GM12875 (cell line): ENCODE measurements around the gene GRM7.

Source experiments
- H3K4me3 ChIP-seq: one replicate; pipeline ENCODE4 v1.5.1; 2011; ENCODE audit warnings: low read depth, low read length, control low read depth
- TF ChIP-seq, protein P1 (sequence below): IDR thresholded peaks from 2 replicates; pipeline ENCODE4 v1.5.1; 2011; ENCODE audit warnings: low read depth, mild to moderate bottlenecking, control low read depth, inconsistent platforms, low read length, moderate library complexity, borderline replicate concordance; ENCODE audit not compliant: insufficient read depth

The GRM7 gene

DNA sequence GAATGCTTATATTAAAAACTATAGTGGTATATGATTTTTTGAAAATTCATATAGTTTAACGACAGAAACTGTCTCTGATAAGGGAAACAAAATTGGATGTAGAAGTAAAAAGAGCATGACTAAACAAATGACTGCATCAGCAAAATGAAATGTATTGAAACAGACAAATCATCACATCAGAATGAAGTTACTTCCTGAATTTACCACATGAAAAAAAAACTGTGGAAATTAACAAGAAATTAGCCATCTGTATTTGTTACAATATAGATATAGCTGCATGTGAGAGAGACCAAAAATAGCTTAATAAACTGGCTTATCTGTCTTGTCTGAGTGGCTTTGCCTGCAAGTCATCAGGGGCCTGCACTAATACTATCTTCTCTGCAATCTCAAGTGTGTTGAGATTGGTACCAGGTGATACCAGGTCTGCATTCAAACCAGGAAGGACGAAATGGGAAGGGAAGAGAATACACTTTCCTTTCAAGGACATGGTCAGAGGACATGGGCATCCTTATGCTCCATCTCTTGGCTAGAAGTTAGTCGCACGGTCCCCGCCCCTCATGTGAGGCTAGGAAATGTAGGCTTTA, 388.7 kb downstream of the GRM7 start:
- TF ChIP-seq, protein P1, sequence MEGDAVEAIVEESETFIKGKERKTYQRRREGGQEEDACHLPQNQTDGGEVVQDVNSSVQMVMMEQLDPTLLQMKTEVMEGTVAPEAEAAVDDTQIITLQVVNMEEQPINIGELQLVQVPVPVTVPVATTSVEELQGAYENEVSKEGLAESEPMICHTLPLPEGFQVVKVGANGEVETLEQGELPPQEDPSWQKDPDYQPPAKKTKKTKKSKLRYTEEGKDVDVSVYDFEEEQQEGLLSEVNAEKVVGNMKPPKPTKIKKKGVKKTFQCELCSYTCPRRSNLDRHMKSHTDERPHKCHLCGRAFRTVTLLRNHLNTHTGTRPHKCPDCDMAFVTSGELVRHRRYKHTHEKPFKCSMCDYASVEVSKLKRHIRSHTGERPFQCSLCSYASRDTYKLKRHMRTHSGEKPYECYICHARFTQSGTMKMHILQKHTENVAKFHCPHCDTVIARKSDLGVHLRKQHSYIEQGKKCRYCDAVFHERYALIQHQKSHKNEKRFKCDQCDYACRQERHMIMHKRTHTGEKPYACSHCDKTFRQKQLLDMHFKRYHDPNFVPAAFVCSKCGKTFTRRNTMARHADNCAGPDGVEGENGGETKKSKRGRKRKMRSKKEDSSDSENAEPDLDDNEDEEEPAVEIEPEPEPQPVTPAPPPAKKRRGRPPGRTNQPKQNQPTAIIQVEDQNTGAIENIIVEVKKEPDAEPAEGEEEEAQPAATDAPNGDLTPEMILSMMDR, result no peak
- H3K4me3 ChIP-seq, result no peak overlapping the region

DNA sequence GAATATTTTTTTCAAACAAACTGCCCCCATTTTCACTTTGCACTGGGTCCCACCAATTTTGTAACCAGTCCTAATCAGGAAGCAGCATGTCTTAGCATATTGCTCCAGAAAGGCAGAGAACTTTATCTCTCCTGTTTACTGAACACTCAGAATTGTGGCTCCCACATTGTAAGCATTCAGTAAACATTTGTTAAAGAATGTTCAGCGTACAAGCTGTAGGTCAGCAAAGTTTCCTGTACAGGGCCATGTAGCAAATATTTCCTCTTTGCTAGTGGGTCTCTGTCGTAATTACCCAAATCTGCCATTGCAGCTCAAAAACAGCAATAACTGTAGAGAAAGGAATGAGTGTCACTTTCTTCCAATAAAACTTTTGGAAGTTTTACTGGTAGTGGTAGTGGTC, 393.3 kb downstream of the GRM7 start:
- TF ChIP-seq, protein P1, result no peak
- no peak overlapping the region for H3K4me3 ChIP-seq

DNA sequence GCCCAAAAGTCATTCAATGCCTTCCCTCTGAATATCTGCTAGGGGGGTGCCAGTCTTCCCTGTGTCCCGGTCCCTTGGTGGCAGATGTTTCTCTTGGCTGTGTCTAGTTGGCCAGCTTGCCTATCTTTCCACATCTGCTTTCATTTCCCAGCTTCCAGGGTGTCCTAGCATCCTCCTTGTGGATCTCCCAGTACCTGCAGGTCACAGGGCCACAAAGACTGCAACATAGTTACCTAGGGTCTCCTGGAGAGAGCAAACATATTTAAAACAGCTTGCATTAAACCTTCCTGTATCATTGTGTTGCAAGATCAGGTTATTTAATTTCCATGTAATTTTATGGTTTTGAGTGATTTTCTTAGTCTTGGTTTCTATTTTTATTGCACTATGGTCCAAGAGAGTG, 400.1 kb downstream of the GRM7 start:
- H3K4me3 ChIP-seq, result no peak overlapping the region
- TF ChIP-seq, protein P1, result no peak

DNA sequence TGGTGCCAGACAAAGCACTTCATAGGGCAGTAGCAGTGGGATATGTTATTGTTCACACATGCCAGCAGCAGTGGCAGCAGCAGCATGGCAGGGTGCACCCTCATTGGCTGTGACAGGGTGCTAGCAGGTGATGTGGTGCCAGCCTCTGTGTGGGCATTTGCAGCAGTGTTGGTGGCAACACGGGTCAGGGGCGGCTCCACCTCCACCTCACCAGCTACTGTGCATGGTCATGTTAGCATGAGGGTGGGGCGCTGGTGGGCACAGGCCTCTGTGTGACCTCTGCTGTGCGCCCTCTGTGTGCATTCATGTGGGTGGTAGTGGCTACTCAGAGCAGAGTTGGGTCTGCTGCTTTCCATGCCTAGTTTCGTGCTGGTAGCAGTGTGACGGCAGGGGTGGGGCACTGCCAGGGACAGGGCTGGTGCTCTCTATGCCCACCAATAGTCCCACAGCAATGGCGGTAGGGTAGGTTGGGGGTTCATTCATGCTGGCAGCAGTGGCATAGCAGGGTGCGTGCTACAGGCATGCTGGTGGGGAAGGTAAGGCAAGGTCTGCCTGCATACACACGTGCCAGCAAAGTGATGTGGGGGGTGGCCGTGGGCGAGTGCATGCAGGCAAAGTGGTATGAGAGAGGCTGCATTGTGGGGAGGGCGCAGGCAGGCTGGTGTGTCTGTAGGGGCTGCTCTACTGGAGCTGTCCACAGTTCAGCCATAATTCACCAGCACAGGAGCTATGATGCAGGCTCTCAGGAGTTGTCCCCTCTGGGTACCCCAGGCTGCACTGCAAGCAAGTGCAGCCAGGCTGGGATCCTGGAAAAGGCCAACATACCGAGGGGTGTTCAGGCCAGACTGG, 402.7 kb downstream of the GRM7 start:
- TF ChIP-seq, protein P1, result no peak
- H3K4me3 ChIP-seq, result no peak overlapping the region

DNA sequence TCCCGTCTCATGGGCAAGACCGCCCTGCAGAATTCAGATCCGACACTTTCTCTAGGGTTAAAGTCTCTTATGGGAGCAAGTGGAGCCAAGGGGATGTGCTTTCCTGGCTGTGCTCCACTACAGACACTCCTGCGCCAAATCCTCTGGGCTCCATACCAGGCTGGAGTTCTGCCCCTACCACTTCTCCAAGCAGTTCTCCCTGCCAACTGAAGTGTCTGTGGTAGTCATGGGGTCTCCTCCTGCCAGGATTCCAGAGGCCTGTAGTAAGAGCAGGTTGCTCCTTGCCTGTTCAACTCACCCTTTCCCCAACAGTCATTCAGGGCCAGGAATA, 403.2 kb downstream of the GRM7 start:
- TF ChIP-seq, protein P1, result no peak
- H3K4me3 ChIP-seq, result no peak overlapping the region

DNA sequence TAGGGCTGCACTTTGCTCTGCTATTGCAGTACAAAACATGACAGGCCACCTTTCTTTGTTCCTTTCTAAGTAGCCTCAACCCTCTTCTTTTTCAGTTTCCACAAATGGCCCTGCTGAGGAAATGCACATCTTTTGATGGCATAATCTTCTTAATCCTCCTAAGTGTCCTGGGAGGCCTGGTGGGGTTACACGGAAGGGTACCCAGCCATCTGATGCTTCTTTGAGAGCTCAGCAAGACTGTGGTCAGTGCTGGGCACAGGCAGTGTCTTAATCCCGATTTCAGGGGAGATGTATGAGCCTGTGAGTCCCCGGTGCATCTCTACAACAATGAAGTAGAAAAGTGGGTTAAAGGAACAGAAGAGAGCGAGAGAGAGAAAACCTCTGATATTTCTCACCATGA, 404.8 kb downstream of the GRM7 start:
- no peak overlapping the region for H3K4me3 ChIP-seq
- TF ChIP-seq, protein P1, result no peak

DNA sequence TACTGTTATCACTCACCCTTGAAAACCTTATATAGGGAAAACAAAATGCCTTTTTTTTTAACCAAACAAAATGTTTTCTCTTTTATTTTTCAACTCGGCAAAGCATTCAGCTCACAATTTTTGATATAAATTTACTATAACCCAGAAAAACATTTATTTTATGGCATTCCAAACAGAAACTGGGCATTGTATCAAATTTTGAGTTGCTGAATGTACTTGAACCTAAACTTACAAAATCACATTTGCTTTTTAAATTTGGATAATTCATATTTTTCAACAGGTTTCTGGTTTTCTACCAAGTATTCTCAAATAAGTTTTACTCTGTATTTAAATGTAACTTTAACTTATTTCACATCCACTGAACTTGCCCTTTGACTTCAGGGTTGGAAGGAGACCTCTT, 405.6 kb downstream of the GRM7 start:
- TF ChIP-seq, protein P1, result no peak
- no peak overlapping the region for H3K4me3 ChIP-seq
